ENCODE measurements around the gene SURF4.
A peak's percentile ranks its signal among the peaks of the same experiment; 100 is the strongest.

Gene SURF4

DNA sequence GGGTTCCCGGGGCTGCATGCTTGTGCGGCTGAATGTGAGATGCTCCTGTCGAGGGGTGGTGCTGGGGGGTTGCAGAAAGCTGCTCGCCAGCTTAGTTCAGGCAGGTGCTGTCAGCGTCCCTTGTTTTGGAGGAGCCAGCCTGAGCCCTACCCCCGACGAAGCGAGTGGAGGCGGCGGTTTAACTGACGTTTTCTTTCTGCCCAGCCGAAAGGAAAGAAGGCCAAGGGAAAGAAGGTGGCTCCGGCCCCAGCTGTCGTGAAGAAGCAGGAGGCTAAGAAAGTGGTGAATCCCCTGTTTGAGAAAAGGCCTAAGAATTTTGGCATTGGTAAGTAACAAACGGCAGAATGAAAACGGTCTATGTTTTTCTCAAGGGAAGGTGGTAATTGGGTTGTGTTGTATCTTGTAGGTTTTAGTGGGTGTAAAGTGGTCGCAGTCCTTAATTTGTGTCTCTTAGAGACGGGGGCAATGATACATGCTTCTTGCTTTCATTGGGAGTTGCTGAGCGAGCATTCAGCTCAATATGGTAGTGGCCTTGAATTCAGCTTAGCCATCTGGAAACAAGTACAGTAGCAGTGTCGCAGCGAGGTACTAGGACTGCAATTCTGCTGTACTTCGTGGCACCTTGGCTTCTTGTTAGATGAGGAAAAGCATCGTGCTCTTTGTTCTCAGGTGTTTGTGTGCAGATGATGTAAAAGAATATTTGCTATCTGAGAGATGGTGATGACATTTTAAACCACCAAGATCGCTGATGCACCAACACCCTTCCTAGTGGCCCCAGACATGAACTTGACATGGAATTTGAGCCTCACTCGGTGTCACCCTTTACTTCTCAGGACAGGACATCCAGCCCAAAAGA lies 26.9 kb downstream of the SURF4 start:
- Histone ChIP-seq H3K4me1 (ENCODE audit: control insufficient read depth, insufficient read depth, low read length) (peaks cover 37% of the 10 kb centered on the region), H3K36me3 (ENCODE audit: control insufficient read depth, insufficient read depth, low read length, severe bottlenecking) (peaks cover 57% of the 10 kb centered on the region), H3K9me3 (ENCODE audit: control insufficient read depth, low read length) (no peaks in the 10 kb centered on the region), H3K9ac (ENCODE audit: low read length) (peak overlapping the region; percentile 99), H3K4me3 (ENCODE audit: low read length) (peak overlapping the region; percentile 98), H3K27me3 (replicated peaks; ENCODE audit: control insufficient read depth, insufficient read depth, low read length) (no peaks in the 10 kb centered on the region)
- peak; percentile 20 for DNase-seq (ENCODE audit: low read depth)

DNA sequence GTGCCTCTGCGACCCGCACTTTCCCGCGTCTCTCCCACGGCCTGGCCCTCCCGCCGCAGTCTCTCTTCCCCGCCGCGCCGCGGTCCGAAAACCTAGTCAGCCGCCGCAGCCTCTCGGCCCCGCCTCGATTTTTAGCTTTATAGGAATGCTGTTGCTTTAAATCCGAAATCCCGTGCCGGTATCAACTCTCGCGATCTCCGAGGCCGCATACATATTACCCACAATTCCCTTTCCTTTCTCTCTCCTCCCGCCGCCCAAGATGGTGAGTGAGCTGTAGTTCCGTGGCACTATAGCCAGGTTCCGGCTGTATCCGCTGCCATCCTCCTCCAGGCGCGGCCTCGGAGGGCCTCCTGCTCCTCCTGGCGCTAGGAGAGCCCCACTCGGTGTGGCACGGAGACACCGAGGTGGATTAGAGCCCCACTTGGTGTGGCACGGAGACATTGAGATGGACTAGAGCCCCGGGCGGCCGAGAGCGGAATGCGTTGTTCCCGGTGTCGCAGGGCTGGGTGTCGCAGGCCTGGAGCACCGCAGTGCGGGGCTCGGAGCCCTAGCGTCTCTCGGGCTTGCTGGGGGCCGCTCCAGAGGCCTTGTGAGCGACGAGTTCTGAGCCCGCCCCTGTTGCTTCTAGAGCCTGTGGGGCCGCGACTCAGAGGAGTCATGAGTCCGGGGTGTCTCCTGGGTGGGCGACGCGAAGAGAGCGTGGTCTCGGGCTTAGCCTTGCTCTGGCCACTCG lies 27.7 kb downstream of the SURF4 start, which contains the start of the genes MED22 and RPL7A:
Gene MED22 (minus strand): TSS at position 147 of the 733 bp plus-strand sequence. CDS start 1,469 bp downstream, outside the sequence.
Gene RPL7A (plus strand): TSS at position 234 of the 733 bp plus-strand sequence. CDS start 26 bp downstream, at position 260.
- H3K36me3 ChIP-seq (ENCODE audit: control insufficient read depth, insufficient read depth, low read length, severe bottlenecking) = peaks cover 59% of the 10 kb centered on the region
- H3K4me1 ChIP-seq (ENCODE audit: control insufficient read depth, insufficient read depth, low read length) = peaks cover 34% of the 10 kb centered on the region
- H3K27me3 ChIP-seq (replicated peaks; ENCODE audit: control insufficient read depth, insufficient read depth, low read length) = no peaks in the 10 kb centered on the region
- DNase-seq (ENCODE audit: low read depth) = peak; percentile 98
- H3K4me3 ChIP-seq (ENCODE audit: low read length) = peak within 1 kb of the TSS; percentile 98
- H3K9ac ChIP-seq (ENCODE audit: low read length) = peak within 1 kb of the TSS; percentile 99
- H3K9me3 ChIP-seq (ENCODE audit: control insufficient read depth, low read length) = no peaks in the 10 kb centered on the region

DNA sequence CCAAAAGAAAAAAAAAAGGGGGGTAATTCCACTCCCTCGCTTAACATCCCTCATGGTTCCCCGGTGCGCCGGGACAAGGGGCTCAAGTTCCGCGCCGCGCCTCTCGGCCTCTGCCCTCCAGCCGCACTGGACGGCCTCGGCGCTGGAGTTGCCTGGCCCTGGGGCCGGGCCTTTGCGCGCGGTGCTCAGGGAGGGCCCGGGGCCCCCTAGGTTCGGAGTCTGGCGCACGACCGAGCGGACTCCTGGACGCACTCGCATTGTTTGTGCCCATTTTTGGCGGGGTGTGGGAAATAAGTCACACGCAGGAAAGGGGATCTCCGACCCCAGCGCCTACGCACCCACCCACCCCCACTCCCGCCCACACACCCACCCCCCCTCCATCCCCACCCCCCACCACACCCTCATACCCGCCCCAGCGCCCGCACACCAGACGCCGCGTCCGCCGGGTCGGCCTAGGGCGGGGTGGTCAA lies 28.3 kb downstream of the SURF4 start:
- DNase-seq (ENCODE audit: low read depth) = peak; percentile 69
- no peaks in the 10 kb centered on the region for H3K27me3 ChIP-seq (replicated peaks; ENCODE audit: control insufficient read depth, insufficient read depth, low read length)
- peaks cover 33% of the 10 kb centered on the region for H3K4me1 ChIP-seq (ENCODE audit: control insufficient read depth, insufficient read depth, low read length)
- peak overlapping the region; percentile 98 for H3K4me3 ChIP-seq (ENCODE audit: low read length)
- peaks cover 59% of the 10 kb centered on the region for H3K36me3 ChIP-seq (ENCODE audit: control insufficient read depth, insufficient read depth, low read length, severe bottlenecking)
- peak overlapping the region; percentile 99 for H3K9ac ChIP-seq (ENCODE audit: low read length)
- H3K9me3 ChIP-seq (ENCODE audit: control insufficient read depth, low read length) = no peaks in the 10 kb centered on the region

DNA sequence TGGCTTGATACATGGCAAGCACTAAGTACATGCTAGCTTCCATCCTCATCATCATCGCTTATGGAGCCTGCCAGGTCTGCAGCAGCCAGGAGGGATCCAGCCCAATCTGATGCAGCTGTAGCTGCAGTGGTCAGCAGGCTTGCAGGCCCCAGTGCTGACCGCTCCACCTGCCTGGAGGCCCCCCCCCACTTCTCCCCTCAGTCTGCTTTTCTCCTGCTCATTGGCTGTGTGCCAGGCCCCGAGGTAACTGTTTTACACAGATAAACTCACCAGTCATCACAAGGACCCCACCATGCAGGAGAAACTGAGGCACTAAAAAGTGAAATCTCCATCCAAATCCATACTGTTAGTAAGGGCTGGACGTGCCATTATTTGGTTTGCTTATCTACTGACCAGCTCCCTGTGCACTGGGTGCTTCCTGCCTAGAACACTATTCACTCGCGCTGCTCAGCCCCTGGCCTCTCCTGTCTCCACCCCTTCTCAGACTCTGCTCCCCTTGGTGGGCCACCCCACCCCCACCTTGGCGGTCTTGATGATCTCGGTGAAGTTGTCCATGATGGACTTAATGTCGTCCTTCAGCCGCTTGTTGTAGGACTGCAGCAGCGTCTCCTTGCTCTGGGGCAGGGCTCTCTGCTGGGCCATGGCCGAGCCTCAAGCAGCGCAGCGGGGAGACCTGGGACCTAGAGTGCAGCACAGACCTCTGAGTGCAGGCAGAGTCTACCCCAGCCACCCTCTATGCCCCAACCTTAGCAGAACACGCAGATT lies 29.7 kb downstream of the SURF4 start:
- peaks cover 58% of the 10 kb centered on the region for H3K36me3 ChIP-seq (ENCODE audit: control insufficient read depth, insufficient read depth, low read length, severe bottlenecking)
- H3K9me3 ChIP-seq (ENCODE audit: control insufficient read depth, low read length) = no peaks in the 10 kb centered on the region
- DNase-seq (ENCODE audit: low read depth) = no peak
- peak overlapping the region; percentile 99 for H3K9ac ChIP-seq (ENCODE audit: low read length)
- no peaks in the 10 kb centered on the region for H3K27me3 ChIP-seq (replicated peaks; ENCODE audit: control insufficient read depth, insufficient read depth, low read length)
- H3K4me1 ChIP-seq (ENCODE audit: control insufficient read depth, insufficient read depth, low read length) = peaks cover 26% of the 10 kb centered on the region
- peak overlapping the region; percentile 98 for H3K4me3 ChIP-seq (ENCODE audit: low read length)

DNA sequence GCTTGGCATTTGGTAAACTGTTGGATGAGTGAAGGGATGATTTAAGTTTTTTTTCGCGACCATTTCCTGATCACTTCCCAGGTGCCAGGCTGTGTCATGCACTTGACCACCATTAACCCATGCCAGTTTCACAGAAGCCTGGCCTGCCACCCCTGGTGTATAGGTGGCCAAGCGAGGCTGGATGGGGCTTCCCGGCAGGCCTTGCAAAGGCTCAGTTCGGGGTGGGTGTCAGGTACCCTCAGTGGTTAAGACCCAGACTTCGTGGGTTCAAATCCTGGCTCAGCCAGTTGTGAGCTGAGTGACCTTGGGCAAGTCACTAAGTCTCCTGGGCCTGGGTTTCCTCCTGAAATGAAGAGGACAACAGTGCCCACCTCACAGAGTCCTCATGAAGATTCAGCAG lies 30.3 kb downstream of the SURF4 start:
- H3K36me3 ChIP-seq (ENCODE audit: control insufficient read depth, insufficient read depth, low read length, severe bottlenecking) = peaks cover 58% of the 10 kb centered on the region
- peak overlapping the region; percentile 99 for H3K9ac ChIP-seq (ENCODE audit: low read length)
- no peak overlapping the region for H3K4me3 ChIP-seq (ENCODE audit: low read length)
- no peak for DNase-seq (ENCODE audit: low read depth)
- peaks cover 26% of the 10 kb centered on the region for H3K4me1 ChIP-seq (ENCODE audit: control insufficient read depth, insufficient read depth, low read length)
- H3K9me3 ChIP-seq (ENCODE audit: control insufficient read depth, low read length) = no peaks in the 10 kb centered on the region
- H3K27me3 ChIP-seq (replicated peaks; ENCODE audit: control insufficient read depth, insufficient read depth, low read length) = no peaks in the 10 kb centered on the region

DNA sequence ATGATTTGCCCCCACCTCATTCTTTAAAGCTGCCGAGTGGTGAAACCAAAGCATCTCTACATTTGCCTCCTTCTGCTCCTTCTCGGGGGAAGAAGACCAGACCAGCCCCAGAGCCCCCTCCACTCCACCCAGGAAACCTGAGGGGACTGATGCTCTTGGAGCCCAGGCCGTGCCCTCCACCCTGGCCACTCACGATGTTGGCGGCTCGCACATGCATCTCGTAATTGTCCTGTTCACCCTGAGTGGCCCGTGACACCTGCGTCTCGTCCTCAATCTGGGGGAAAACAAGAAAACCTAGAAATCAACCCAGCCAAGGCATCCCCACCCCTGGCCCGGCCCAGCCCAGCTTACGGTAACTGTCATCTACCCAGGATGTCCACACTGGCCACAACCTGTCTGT lies 30.9 kb downstream of the SURF4 start:
- no peak for DNase-seq (ENCODE audit: low read depth)
- Histone ChIP-seq H3K4me1 (ENCODE audit: control insufficient read depth, insufficient read depth, low read length) (peaks cover 21% of the 10 kb centered on the region), H3K9me3 (ENCODE audit: control insufficient read depth, low read length) (no peaks in the 10 kb centered on the region), H3K36me3 (ENCODE audit: control insufficient read depth, insufficient read depth, low read length, severe bottlenecking) (peaks cover 58% of the 10 kb centered on the region), H3K4me3 (ENCODE audit: low read length) (no peak overlapping the region), H3K9ac (ENCODE audit: low read length) (no peak overlapping the region), H3K27me3 (replicated peaks; ENCODE audit: control insufficient read depth, insufficient read depth, low read length) (no peaks in the 10 kb centered on the region)

DNA sequence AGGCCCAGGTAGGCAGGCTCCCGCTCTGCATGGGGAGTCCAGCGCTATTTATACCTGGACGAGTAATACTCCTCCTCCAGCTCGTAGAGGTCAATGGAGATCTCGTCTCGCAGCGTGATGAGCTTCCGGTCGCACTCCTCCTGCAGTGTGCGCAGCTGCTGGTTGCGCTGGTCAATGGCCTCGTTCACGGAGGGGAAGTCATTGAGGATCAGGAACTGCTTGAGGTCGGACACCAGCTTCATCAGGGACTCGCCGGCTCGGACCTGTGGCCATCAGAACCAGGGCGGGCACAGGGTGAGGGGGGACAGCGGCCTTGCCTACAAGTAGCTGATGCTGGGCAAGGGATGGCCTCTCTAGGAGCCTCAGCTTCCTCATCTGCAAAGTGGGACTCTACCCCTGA lies 31.8 kb downstream of the SURF4 start:
- no peak for DNase-seq (ENCODE audit: low read depth)
- H3K27me3 ChIP-seq (replicated peaks; ENCODE audit: control insufficient read depth, insufficient read depth, low read length) = no peaks in the 10 kb centered on the region
- H3K36me3 ChIP-seq (ENCODE audit: control insufficient read depth, insufficient read depth, low read length, severe bottlenecking) = peaks cover 55% of the 10 kb centered on the region
- H3K4me1 ChIP-seq (ENCODE audit: control insufficient read depth, insufficient read depth, low read length) = peaks cover 12% of the 10 kb centered on the region
- H3K4me3 ChIP-seq (ENCODE audit: low read length) = no peak overlapping the region
- H3K9ac ChIP-seq (ENCODE audit: low read length) = no peak overlapping the region
- no peaks in the 10 kb centered on the region for H3K9me3 ChIP-seq (ENCODE audit: control insufficient read depth, low read length)

DNA sequence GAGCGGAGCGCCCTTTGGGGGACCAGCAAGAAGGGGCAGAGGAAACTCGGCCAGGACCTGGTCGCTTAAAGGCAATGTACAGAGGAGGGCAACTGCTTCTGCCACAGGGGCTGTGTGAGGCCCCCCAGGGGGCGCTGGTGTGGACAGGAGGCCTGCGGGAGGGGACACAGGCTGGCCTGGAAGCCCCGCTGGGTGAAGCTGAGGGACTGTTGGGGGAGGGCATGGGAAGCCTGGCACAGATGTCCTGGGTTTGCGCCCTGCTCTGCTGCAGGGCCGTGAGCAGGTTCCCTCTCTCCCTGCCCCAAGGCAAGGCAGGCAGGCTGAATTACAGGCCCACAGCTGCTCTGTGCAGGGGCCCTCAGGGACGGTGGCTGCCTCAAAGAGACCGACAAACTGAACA lies 33.3 kb downstream of the SURF4 start:
- Histone ChIP-seq H3K36me3 (ENCODE audit: control insufficient read depth, insufficient read depth, low read length, severe bottlenecking) (peaks cover 58% of the 10 kb centered on the region), H3K4me3 (ENCODE audit: low read length) (no peak overlapping the region)
- DNase-seq (ENCODE audit: low read depth) = no peak

DNA sequence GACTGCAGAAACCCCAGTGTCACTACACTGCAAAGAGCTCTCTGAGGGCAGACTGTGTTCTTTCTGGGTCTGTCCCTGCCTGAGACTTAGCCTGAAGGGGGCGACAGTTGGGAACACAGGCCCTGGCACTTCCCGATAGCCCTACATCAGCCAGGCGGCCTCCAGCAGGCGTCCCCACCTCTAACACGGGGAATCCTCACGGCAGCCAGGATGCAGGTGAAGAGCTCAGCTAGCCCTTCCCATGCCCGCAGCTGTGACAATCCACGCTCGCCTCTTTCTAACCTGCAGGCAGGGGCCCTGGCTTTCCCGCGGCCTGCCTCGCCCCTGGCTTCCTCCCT lies 33.8 kb downstream of the SURF4 start:
- Histone ChIP-seq H3K36me3 (ENCODE audit: control insufficient read depth, insufficient read depth, low read length, severe bottlenecking) (peaks cover 58% of the 10 kb centered on the region), H3K27me3 (replicated peaks; ENCODE audit: control insufficient read depth, insufficient read depth, low read length) (no peaks in the 10 kb centered on the region), H3K9me3 (ENCODE audit: control insufficient read depth, low read length) (no peaks in the 10 kb centered on the region), H3K4me1 (ENCODE audit: control insufficient read depth, insufficient read depth, low read length) (peaks cover 10% of the 10 kb centered on the region), H3K9ac (ENCODE audit: low read length) (no peak overlapping the region), H3K4me3 (ENCODE audit: low read length) (no peak overlapping the region)
- no peak for DNase-seq (ENCODE audit: low read depth)

More for the DNA sequence above, 33.3 kb downstream of the SURF4 start:
- no peaks in the 10 kb centered on the region for H3K27me3 ChIP-seq (replicated peaks; ENCODE audit: control insufficient read depth, insufficient read depth, low read length)
- peaks cover 10% of the 10 kb centered on the region for H3K4me1 ChIP-seq (ENCODE audit: control insufficient read depth, insufficient read depth, low read length)
- no peaks in the 10 kb centered on the region for H3K9me3 ChIP-seq (ENCODE audit: control insufficient read depth, low read length)
- H3K9ac ChIP-seq (ENCODE audit: low read length) = no peak overlapping the region

DNA sequence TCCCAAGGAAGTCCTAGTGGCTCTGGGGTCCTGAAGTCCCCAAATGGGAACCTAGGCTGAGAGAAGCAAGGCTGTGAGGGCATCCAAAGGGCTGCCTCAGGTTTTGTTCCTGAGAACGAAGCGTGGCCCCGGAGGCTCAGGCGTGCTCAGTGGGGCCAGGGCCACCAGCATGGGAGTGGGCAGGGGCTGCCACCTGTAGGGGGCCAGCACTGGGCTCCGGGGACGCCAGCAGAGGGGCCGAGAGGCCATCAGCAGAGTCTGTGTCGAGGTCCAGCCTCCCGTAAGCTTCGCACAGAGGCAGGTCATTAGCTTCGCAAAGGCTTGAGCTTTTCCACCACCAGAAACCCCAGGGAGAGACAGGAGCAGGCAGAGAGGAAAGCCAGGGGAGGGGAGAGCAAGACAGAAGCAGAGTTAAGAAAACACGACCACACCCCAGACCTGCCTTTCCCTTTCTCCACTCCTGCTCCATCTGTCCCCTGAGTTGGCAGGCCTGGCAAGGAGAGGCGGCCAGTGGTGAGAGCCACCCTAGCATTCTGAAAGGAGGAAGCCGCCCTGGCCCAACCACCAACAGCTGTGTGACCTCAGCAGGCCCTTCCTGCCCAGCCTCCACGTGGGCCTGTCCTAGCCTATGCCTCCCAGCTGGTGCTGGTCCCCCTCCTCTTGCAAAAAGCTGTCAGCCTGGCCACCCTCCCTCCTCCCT lies 34.3 kb downstream of the SURF4 start:
- DNase-seq (ENCODE audit: low read depth) = no peak

More for the DNA sequence above, 34.3 kb downstream of the SURF4 start:
- Histone ChIP-seq H3K9me3 (ENCODE audit: control insufficient read depth, low read length) (no peaks in the 10 kb centered on the region), H3K9ac (ENCODE audit: low read length) (no peak overlapping the region), H3K4me3 (ENCODE audit: low read length) (no peak overlapping the region), H3K27me3 (replicated peaks; ENCODE audit: control insufficient read depth, insufficient read depth, low read length) (no peaks in the 10 kb centered on the region), H3K36me3 (ENCODE audit: control insufficient read depth, insufficient read depth, low read length, severe bottlenecking) (peaks cover 58% of the 10 kb centered on the region), H3K4me1 (ENCODE audit: control insufficient read depth, insufficient read depth, low read length) (peaks cover 6% of the 10 kb centered on the region)
